ENCODE data around the gene CLCA2. TPM values are rescaled to one million over a fixed set of nuclear protein-coding genes. Genes with fewer than 3 reads are reported as not detected.

CLCA2 gene
- total RNA-seq, 1 donor from 2014 or later, result not detected

DNA sequence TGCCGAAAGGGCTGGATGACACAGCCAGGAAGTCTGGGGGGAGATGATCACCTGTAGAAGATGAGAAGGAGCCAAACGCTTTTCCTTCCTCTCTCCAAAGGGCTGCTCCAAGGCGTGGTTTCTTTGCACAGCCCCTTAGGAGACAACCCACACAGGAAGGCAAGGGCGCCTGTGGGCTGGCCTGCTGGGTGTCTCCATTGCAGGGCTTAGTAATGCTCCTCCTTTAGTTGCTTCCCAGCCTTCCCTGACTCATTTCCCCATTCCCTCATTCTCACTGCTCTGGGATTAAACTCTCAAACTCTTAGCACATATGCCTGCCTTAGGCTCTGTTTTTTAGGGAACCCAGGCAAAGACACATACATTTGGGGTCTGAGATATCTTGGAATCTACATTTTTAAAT lies 43.0 kb downstream of the CLCA2 start:
- no peaks in the 10 kb centered on the region for H3K36me3 Mint-ChIP-seq (ENCODE audit: low read depth)
- ChIA-PET POLR2A (no interaction called here), CTCF (interaction anchor here (0.7 kb wide), 1 partner anchor 39 kb away, joined by 3 read pairs; no protein-coding TSS in a partner anchor)
- intact Hi-C loops (cut with micrococcal nuclease), result no loop called here
- TF ChIP-seq, protein P1, sequence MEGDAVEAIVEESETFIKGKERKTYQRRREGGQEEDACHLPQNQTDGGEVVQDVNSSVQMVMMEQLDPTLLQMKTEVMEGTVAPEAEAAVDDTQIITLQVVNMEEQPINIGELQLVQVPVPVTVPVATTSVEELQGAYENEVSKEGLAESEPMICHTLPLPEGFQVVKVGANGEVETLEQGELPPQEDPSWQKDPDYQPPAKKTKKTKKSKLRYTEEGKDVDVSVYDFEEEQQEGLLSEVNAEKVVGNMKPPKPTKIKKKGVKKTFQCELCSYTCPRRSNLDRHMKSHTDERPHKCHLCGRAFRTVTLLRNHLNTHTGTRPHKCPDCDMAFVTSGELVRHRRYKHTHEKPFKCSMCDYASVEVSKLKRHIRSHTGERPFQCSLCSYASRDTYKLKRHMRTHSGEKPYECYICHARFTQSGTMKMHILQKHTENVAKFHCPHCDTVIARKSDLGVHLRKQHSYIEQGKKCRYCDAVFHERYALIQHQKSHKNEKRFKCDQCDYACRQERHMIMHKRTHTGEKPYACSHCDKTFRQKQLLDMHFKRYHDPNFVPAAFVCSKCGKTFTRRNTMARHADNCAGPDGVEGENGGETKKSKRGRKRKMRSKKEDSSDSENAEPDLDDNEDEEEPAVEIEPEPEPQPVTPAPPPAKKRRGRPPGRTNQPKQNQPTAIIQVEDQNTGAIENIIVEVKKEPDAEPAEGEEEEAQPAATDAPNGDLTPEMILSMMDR (IDR thresholded peaks at IDR 0.05), result no peak
- H3K4me3 Mint-ChIP-seq, result no peak overlapping the region
- ATAC-seq (ENCODE audit: low read depth) (no peak), DNase-seq (no peak)
- no peaks in the 10 kb centered on the region for H3K9me3 Mint-ChIP-seq
- no peak overlapping the region for H3K27ac Mint-ChIP-seq
- H3K4me1 Mint-ChIP-seq, result peaks cover 6% of the 10 kb centered on the region
- H3K27me3 Mint-ChIP-seq, result peaks cover 14% of the 10 kb centered on the region

DNA sequence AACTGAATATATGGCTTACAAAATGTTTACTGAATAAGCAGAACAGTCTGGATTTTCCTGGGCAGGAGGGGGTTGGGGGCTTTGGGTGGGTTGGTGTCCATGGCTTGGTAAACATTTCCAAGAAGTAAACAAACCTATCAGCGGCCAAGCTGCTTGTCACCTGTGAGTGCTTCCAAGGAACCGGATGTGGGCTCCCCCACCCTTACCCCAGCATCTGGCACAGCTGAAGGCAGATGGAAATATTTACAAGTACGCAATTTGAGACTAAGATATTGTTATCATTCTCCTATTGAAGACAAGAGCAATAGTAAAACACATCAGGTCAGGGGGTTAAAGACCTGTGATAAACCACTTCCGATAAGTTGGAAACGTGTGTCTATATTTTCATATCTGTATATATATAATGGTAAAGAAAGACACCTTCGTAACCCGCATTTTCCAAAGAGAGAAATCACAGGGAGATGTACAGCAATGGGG lies 44.6 kb downstream of the CLCA2 start, which contains the start of gene CLCA1:
TSS of gene CLCA1 (plus strand) at position 427 of the 477 bp plus-strand sequence. CDS start at position 472, 45 bp downstream.
- DNase-seq (no peak), ATAC-seq (ENCODE audit: low read depth) (no peak)
- no peak within 1 kb of the TSS for H3K27ac Mint-ChIP-seq
- H3K9me3 Mint-ChIP-seq, result no peaks in the 10 kb centered on the region
- intact Hi-C loops (cut with micrococcal nuclease), result no loop called here
- ChIA-PET POLR2A (no interaction called here), CTCF (no interaction called here)
- peaks cover 6% of the 10 kb centered on the region for H3K4me1 Mint-ChIP-seq
- H3K36me3 Mint-ChIP-seq (ENCODE audit: low read depth), result no peaks in the 10 kb centered on the region
- no peak within 1 kb of the TSS for H3K4me3 Mint-ChIP-seq
- H3K27me3 Mint-ChIP-seq, result peaks cover 18% of the 10 kb centered on the region
- TF ChIP-seq, protein P1 (IDR thresholded peaks at IDR 0.05), result no peak

DNA sequence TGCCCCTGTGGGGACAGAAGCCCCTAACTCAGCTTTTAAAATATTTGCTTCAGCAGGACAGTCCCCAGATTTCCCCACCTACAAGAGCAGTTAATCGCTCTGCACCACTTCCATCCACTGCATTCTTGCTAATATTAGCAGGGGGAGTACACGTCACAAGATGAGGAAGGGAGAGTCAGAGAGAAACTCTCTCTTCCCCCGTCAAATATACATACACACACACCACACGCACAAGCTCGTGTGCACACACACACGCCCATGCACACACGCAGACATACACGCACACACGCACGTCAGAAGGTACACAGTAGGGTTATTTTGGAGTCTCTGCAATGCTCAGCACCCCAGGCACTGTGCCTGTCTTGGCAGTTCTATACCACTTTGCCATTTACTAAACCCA lies 46.9 kb downstream of the CLCA2 start:
- intact Hi-C loops (cut with micrococcal nuclease), result loop anchor here (5.0 to 10.0 kb wide), 2 partner anchors 216 to 614 kb away; no protein-coding TSS in a partner anchor
- ChIA-PET CTCF (no interaction called here), POLR2A (interaction anchor here (0.6 kb wide), 1 partner anchor 420 kb away, joined by 3 read pairs; no protein-coding TSS in a partner anchor)
- peak; percentile 56 for ATAC-seq (ENCODE audit: low read depth)
- no peak for DNase-seq
- Mint-ChIP-seq H3K27ac (peak overlapping the region; percentile 6), H3K27me3 (peaks cover 18% of the 10 kb centered on the region), H3K36me3 (ENCODE audit: low read depth) (no peaks in the 10 kb centered on the region), H3K4me1 (peaks cover 6% of the 10 kb centered on the region), H3K9me3 (no peaks in the 10 kb centered on the region), H3K4me3 (no peak overlapping the region)
- TF ChIP-seq, protein P1 (IDR thresholded peaks at IDR 0.05), result no peak

DNA sequence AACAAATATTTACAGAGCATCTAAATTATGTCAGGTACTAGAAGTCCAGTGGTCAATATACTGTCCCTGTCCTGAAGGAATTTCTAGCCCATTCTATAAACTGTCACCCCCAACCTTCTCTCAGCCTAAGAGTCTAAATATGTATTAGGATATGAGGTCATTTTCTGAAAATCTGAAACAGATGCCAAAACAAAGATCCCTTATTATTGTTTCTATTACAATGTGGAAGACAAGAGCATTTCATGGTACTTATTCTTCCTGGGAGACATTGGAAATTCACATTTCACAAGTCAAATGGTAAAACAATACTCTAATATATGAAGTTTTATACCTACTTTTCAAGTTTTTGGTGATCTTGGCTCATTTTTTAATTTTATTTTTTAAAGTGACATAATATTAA lies 47.3 kb downstream of the CLCA2 start:
- ChIA-PET POLR2A (no interaction called here), CTCF (no interaction called here)
- TF ChIP-seq, protein P1 (IDR thresholded peaks at IDR 0.05), result no peak
- Mint-ChIP-seq H3K27me3 (peaks cover 18% of the 10 kb centered on the region), H3K4me1 (peaks cover 6% of the 10 kb centered on the region), H3K4me3 (no peak overlapping the region), H3K9me3 (no peaks in the 10 kb centered on the region), H3K36me3 (ENCODE audit: low read depth) (no peaks in the 10 kb centered on the region), H3K27ac (no peak overlapping the region)
- DNase-seq, result no peak
- ATAC-seq (ENCODE audit: low read depth), result no peak
- intact Hi-C loops (cut with micrococcal nuclease), result loop anchor here (5.0 to 10.0 kb wide), 2 partner anchors 216 to 614 kb away; no protein-coding TSS in a partner anchor

GRCh38 chr1:86472152-86472551 lies 48.2 kb downstream of the CLCA2 start:
- POLR2A ChIA-PET, result no interaction called here
- H3K27ac Mint-ChIP-seq, result no peak overlapping the region
- no peak for DNase-seq
- no peak for ATAC-seq (ENCODE audit: low read depth)
- no peaks in the 10 kb centered on the region for H3K36me3 Mint-ChIP-seq (ENCODE audit: low read depth)
- intact Hi-C loops (cut with micrococcal nuclease), result loop anchor here (5.0 to 10.0 kb wide), 2 partner anchors 215 to 613 kb away; no protein-coding TSS in a partner anchor
- H3K4me3 Mint-ChIP-seq, result no peak overlapping the region
- H3K9me3 Mint-ChIP-seq, result no peaks in the 10 kb centered on the region
- TF ChIP-seq, protein P1 (IDR thresholded peaks at IDR 0.05), result no peak
- H3K27me3 Mint-ChIP-seq, result peaks cover 18% of the 10 kb centered on the region
- peaks cover 6% of the 10 kb centered on the region for H3K4me1 Mint-ChIP-seq
- CTCF ChIA-PET, result interaction anchor here (1.6 to 2.5 kb wide), 4 partner anchors 11 to 232 kb away, joined by 4 to 7 read pairs (median 6); partner anchors contain the start of gene SH3GLB1
